HG02885 (cell line): Measurements from ENCODE around the gene NTN1.

Source experiments
- ATAC-seq: cut with Tn5 transposase; IDR thresholded peaks from one replicate; pipeline ENCODE4 v1.9.1; 2021; ENCODE audit warnings: mild to moderate bottlenecking; ENCODE audit not compliant: unreplicated experiment, poor library complexity

Gene NTN1

GRCh38 chr17:9287306-9287705 lies 266.0 kb downstream of the NTN1 start:
- ATAC-seq, result no peak

- no peak for ATAC-seq
These were observed 268.9 kb downstream of the NTN1 start for GRCh38 chr17:9290226-9290613.

DNA sequence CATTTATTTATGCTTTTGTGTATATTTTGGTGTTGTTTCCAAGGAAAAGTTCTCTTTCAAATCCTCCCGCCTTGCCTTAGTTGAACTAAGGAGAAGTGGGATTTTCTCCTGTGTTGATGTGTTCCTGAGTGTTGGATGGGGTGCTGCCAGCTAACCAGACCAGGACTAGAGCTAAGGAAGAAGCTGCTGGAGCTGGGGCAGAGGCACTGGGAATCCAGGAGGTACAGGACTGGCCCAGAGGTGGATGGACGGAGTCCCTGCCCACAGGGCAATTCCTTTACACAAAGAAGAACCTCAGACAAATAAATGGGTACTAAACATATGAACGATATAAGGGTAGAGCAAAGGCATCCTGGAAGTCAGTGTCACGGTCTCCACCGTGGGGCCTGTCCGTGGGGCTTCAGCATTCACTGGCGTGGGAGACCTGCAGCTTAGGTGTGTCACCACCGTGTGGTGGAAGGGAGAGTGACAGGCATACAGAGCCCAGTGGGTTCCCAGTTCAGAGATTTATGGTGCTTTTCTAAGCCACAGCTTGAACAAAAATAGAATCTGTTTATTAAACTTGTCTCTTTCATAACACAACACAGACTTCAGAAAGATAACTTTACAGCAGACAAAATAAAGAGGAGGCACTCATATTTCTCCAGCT lies 270.7 kb downstream of the NTN1 start:
- ATAC-seq, result no peak

GRCh38 chr17:9292561-9292941 lies 271.2 kb downstream of the NTN1 start:
- no peak for ATAC-seq
